GM12878 (cell line): ENCODE data around the gene DDX27. TPM values are rescaled to one million over a fixed set of nuclear protein-coding genes. Genes with fewer than 3 reads are reported as not detected.

Experiments
- ATF2 ChIP-seq: IDR thresholded peaks from 2 replicates; pipeline ENCODE4 v1.6.1; 2012; ENCODE audit warnings: low read length, inconsistent platforms
- E2F4 ChIP-seq: IDR thresholded peaks from 2 replicates; pipeline ENCODE4 v1.6.1; 2012; ENCODE audit warnings: low read depth, low read length, improper control_type of control experiment
- GATAD2B ChIP-seq: fragments of 450-650 bp; conservative IDR thresholded peaks from 2 replicates; pipeline ENCODE4 v1.6.1; 2017; ENCODE audit warnings: low read depth, mild to moderate bottlenecking, moderate library complexity
- KAT2A ChIP-seq: conservative IDR thresholded peaks from 2 replicates; pipeline ENCODE4 v1.6.1; 2011; ENCODE audit warnings: low read depth, low read length; ENCODE audit not compliant: control insufficient read depth
- MLLT1 ChIP-seq: fragments of 450-650 bp; IDR thresholded peaks from 2 replicates; pipeline ENCODE4 v1.6.1; 2016; ENCODE audit warnings: mild to moderate bottlenecking
- MTA3 ChIP-seq: IDR thresholded peaks from 2 replicates; pipeline ENCODE4 v1.6.1; 2012; ENCODE audit warnings: low read length, inconsistent platforms, borderline replicate concordance
- MYC ChIP-seq: IDR thresholded peaks from 2 replicates; pipeline ENCODE4 v1.6.1; 2011; ENCODE audit warnings: mild to moderate bottlenecking, low read length, moderate library complexity, inconsistent platforms; ENCODE audit not compliant: insufficient read depth, insufficient replicate concordance, insufficient read length, severe bottlenecking
- POLR2AphosphoS5 ChIP-seq: IDR thresholded peaks from 2 replicates; pipeline ENCODE4 v1.6.1; 2011; ENCODE audit warnings: mild to moderate bottlenecking, low read length, inconsistent platforms
- RB1 ChIP-seq: fragments of 450-650 bp; formaldehyde crosslinking; IDR thresholded peaks from 2 replicates; pipeline ENCODE4 v1.6.1; 2017; ENCODE audit warnings: mild to moderate bottlenecking, borderline replicate concordance
- SMC3 ChIP-seq: IDR thresholded peaks from 2 replicates; pipeline ENCODE4 v1.6.1; 2011; ENCODE audit warnings: low read length, improper control_type of control experiment, borderline replicate concordance
- TBL1XR1 ChIP-seq: IDR thresholded peaks from 2 replicates; pipeline ENCODE4 v1.6.1; 2012; ENCODE audit warnings: low read depth, low read length, improper control_type of control experiment
- TCF3 ChIP-seq: IDR thresholded peaks from 2 replicates; pipeline ENCODE4 v1.6.1; 2012; ENCODE audit warnings: low read depth, mild to moderate bottlenecking, low read length, borderline replicate concordance; ENCODE audit not compliant: insufficient read depth
- USF1 ChIP-seq: IDR thresholded peaks from 2 replicates; pipeline ENCODE4 v1.6.1; 2011; ENCODE audit warnings: borderline replicate concordance, low read depth, mild to moderate bottlenecking, moderate library complexity, mixed read lengths, low read length; ENCODE audit not compliant: insufficient read depth; ENCODE audit errors: extremely low read length
- YY1 ChIP-seq: IDR thresholded peaks from 2 replicates; pipeline ENCODE4 v1.6.1; 2011; ENCODE audit warnings: low read depth, mild to moderate bottlenecking, low read length
- polyA plus RNA-seq, 11 experiments: library from polyadenylated mRNA; depleted of rRNA in 4 of 11; unstranded in 6 of 11; stranded (reverse) in 5 of 11; fragments of >200 nt; fragmentation: Nextera tagmentation in 4 of 11; fragmentation: Illumina TruSeq in 1 of 11; extraction: Ambion mirVana in 4 of 11; extraction: Trizol in 1 of 11; gene quantifications; 1 replicate in 1 of 11; 2 replicates in 10 of 11; pipeline versions ENCODE4 v1.2.1 to v1.2.3, GENCODE V29; 2011 to 2016; ENCODE audit warnings: inconsistent platforms in 2 of 11, missing spikeins in 2 of 11, low read depth in 1 of 11
- total RNA-seq, 4 experiments: library from RNA; depleted of rRNA in 3 of 4; stranded (reverse); fragments of >200 nt in 3 of 4; fragmentation: Illumina TruSeq in 1 of 4; extraction: Trizol in 1 of 4; gene quantifications; 2 replicates each; pipeline versions ENCODE4 v1.2.1 to v1.2.3, GENCODE V29; 2013 to 2021
- TF ChIP-seq, protein P1 (sequence below): fragments of 450-650 bp; IDR thresholded peaks from 2 replicates; pipeline ENCODE4 v1.6.1; 2017; ENCODE audit warnings: antibody characterized with exemption, mild to moderate bottlenecking, moderate library complexity

The DDX27 gene
- total and polyA plus RNA-seq, 10 of the 15 experiments (the other 5 are each of a cell fraction or from before 2014, with no cell fraction given) = 19.8 to 78.8 (median 54.9) TPM

GRCh38 chr20:49278818-49279676 is 59.8 kb downstream of the DDX27 start (continued):
- TF ChIP-seq USF1 = no peak
- no peak for TF ChIP-seq KAT2A
- peak; percentile 2 for TF ChIP-seq MYC
- TF ChIP-seq TCF3 = no peak
- no peak for TF ChIP-seq SMC3
- TF ChIP-seq MLLT1 = peak; percentile 79
- TF ChIP-seq GATAD2B = no peak
- TF ChIP-seq, protein P1, sequence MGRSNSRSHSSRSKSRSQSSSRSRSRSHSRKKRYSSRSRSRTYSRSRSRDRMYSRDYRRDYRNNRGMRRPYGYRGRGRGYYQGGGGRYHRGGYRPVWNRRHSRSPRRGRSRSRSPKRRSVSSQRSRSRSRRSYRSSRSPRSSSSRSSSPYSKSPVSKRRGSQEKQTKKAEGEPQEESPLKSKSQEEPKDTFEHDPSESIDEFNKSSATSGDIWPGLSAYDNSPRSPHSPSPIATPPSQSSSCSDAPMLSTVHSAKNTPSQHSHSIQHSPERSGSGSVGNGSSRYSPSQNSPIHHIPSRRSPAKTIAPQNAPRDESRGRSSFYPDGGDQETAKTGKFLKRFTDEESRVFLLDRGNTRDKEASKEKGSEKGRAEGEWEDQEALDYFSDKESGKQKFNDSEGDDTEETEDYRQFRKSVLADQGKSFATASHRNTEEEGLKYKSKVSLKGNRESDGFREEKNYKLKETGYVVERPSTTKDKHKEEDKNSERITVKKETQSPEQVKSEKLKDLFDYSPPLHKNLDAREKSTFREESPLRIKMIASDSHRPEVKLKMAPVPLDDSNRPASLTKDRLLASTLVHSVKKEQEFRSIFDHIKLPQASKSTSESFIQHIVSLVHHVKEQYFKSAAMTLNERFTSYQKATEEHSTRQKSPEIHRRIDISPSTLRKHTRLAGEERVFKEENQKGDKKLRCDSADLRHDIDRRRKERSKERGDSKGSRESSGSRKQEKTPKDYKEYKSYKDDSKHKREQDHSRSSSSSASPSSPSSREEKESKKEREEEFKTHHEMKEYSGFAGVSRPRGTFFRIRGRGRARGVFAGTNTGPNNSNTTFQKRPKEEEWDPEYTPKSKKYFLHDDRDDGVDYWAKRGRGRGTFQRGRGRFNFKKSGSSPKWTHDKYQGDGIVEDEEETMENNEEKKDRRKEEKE = no peak
- peak; percentile 77; the same call in 1 of the 2 replicates for TF ChIP-seq POLR2AphosphoS5
- no peak for TF ChIP-seq YY1
- TF ChIP-seq TBL1XR1 = no peak
- TF ChIP-seq E2F4 = no peak
- TF ChIP-seq RB1 = no peak
- TF ChIP-seq MTA3 = peak; percentile 91
- TF ChIP-seq ATF2 = peak; percentile 54; the same call in 1 of the 2 replicates
- TF ChIP-seq, all 136 proteins: peak for 17
